Astrocyte of the spinal cord (primary cell): ENCODE results near the gene DTNB.

Source experiments
- DNase-seq: peaks from one replicate; pipeline ENCODE4 v3.0.0; 2011; ENCODE audit warnings: low read depth, low spot score
- H3K4me3 ChIP-seq: 2 replicates; pipeline ENCODE4 v1.5.1; 2011; ENCODE audit warnings: low read depth, mild to moderate bottlenecking, low read length, moderate library complexity
- CTCF ChIP-seq: IDR thresholded peaks from 2 replicates; pipeline ENCODE4 v1.5.1; 2012; ENCODE audit warnings: low read depth, mild to moderate bottlenecking, low read length, inconsistent platforms
- in situ Hi-C: cut with HindIII; loops from 2 replicates; pipeline ENCODE4 v1.10.0; 2017; ENCODE audit warnings: low sequenced_read_pairs

Gene DTNB

DNA sequence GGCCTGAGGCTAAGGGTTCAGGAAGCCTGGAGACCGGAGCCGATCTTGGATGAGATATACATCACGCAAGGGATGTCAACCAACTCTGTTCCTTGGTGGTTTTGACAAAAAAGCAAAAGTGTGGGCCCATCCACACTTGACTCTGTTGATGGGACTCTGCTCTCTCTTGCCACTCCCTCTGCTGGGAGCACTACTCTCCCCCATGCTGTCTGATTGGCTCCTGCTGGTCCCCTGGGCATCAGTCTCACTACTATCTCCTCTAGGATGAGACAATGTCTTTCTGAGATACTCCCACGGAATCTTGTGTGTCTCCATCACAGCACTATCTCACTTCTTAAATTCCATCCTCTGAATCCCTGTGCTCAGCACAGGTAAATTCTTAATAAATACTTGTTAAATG lies 274.8 kb downstream of the DTNB start:
- in situ Hi-C loops, result no loop called here
- TF ChIP-seq CTCF, result no peak
- no peak overlapping the region for H3K4me3 ChIP-seq
- no peak for DNase-seq

GRCh38 chr2:25397777-25398176 lies 275.6 kb downstream of the DTNB start:
- in situ Hi-C loops, result no loop called here

GRCh38 chr2:25389161-25389560 lies 284.2 kb downstream of the DTNB start:
- in situ Hi-C loops, result no loop called here
- no peak for TF ChIP-seq CTCF
- no peak for DNase-seq
- no peak overlapping the region for H3K4me3 ChIP-seq

More at GRCh38 chr2:25397777-25398176, 275.6 kb downstream of the DTNB start:
- TF ChIP-seq CTCF, result no peak
- no peak for DNase-seq
- no peak overlapping the region for H3K4me3 ChIP-seq

DNA sequence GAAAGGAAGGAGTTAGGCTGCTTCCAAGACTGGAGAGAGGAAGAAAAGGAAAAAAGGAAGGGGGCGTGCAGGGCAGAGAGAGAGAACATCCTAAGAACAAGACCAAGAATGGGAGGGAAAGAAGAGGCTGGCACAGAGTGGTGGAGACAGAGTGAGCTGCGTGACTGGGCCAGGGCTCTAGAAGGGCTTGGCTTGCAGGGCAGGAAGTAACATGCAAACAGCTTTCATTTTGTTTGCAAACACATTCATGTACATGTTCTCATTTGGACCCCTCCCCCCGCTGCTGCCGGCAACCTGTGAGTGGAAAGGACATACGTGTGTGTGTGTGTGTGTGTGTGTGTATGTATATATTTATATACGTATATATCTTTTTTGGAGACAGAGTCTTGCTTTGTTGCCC lies 284.9 kb downstream of the DTNB start:
- no peak for DNase-seq
- H3K4me3 ChIP-seq, result no peak overlapping the region
- no peak for TF ChIP-seq CTCF
- in situ Hi-C loops, result no loop called here

DNA sequence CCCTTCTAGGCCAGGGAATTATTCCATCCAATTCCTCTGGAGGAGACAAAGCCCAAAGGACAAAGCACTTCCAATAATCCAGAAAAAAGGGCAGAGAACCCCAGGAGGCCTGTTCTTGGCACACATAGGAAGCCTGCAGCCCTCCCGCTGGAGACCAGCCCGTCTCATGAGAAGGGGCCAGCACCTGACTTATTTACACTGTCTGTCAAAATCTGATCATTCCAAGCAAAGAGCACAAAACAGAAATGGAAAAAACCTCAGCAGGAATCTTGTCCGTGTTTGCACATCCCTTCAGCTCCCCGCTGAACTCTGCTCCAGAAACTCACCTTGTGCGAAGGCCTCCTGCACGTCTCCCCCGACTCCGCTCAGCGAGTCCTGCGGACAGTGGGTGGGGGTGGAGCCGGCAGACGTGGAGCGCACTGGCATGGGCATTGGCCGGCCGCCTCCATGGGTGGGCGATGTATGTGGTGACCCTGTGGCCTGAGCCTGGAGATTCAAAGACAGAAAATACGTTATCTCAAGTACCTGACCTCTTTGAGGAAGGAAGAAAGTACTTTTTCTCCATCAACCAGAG lies 285.4 kb downstream of the DTNB start:
- TF ChIP-seq CTCF, result no peak
- no peak overlapping the region for H3K4me3 ChIP-seq
- in situ Hi-C loops, result no loop called here

GRCh38 chr2:25386971-25387875 lies 286.2 kb downstream of the DTNB start:
- in situ Hi-C loops, result no loop called here
- H3K4me3 ChIP-seq, result no peak overlapping the region
- DNase-seq, result no peak
- no peak for TF ChIP-seq CTCF

More for the DNA sequence above, 285.4 kb downstream of the DTNB start:
- DNase-seq, result no peak
